DND-41 (cell line): Measurements from ENCODE around the gene KCNG2.

Source experiments
- ATAC-seq: fragments of 200-7000 bp; cut with Tn5 transposase; 3 replicates; pipeline ENCODE4 v1.9.1; 2021; ENCODE audit warnings: low read depth; ENCODE audit not compliant: insufficient read depth
- DNase-seq: peaks from one replicate; pipeline ENCODE4 v3.0.0-alpha.2; 2020
- H2AFZ ChIP-seq: 2 replicates; pipeline ENCODE4 v1.6.0; 2012; ENCODE audit warnings: low read depth, low read length
- H3K27ac ChIP-seq: 2 replicates; pipeline ENCODE4 v1.5.1; 2012; ENCODE audit warnings: low read length, inconsistent platforms
- H3K27me3 ChIP-seq: fragments of 200-600 bp; sonication (generic); 2 replicates; pipeline ENCODE4 v1.6.0; 2012; ENCODE audit warnings: low read length, mild to moderate bottlenecking, inconsistent platforms; ENCODE audit not compliant: insufficient read depth, poor library complexity
- H3K36me3 ChIP-seq: 2 replicates; pipeline ENCODE4 v1.5.1; 2012; ENCODE audit warnings: low read length, inconsistent platforms; ENCODE audit not compliant: insufficient read depth
- H3K4me1 ChIP-seq: 2 replicates; pipeline ENCODE4 v1.5.1; 2012; ENCODE audit warnings: mild to moderate bottlenecking, low read length; ENCODE audit not compliant: insufficient read depth
- H3K4me2 ChIP-seq: 2 replicates; pipeline ENCODE4 v1.6.0; 2012; ENCODE audit warnings: mild to moderate bottlenecking, moderate library complexity, low read length, inconsistent platforms; ENCODE audit not compliant: insufficient read depth
- H3K4me3 ChIP-seq, 2 experiments: fragments of 200-600 bp in 1 of 2; shearing (Covaris generic) in 1 of 2; 2 replicates each; pipeline ENCODE4 v1.5.1; 2012 to 2016; ENCODE audit warnings: inconsistent platforms in 2 of 2, low read length in 2 of 2, mild to moderate bottlenecking in 2 of 2, low read depth in 1 of 2, moderate library complexity in 1 of 2
- H3K79me2 ChIP-seq: 2 replicates; pipeline ENCODE4 v1.6.0; 2012; ENCODE audit warnings: low read length, inconsistent platforms; ENCODE audit not compliant: insufficient read depth
- H3K9ac ChIP-seq: 2 replicates; pipeline ENCODE4 v1.6.0; 2012; ENCODE audit warnings: low read depth, mild to moderate bottlenecking, inconsistent platforms, low read length, moderate library complexity
- H3K9me3 ChIP-seq: 2 replicates; pipeline ENCODE4 v1.5.1; 2012; ENCODE audit warnings: low read length, moderate library complexity, mild to moderate bottlenecking, inconsistent platforms; ENCODE audit not compliant: insufficient read depth, severe bottlenecking
- H4K20me1 ChIP-seq: 2 replicates; pipeline ENCODE4 v1.6.0; 2012; ENCODE audit warnings: low read length; ENCODE audit not compliant: insufficient read depth
- EZH2 ChIP-seq: IDR thresholded peaks from 3 replicates; pipeline ENCODE4 v1.6.1; 2012; ENCODE audit warnings: borderline replicate concordance, low read depth, mild to moderate bottlenecking, moderate library complexity, low read length, inconsistent platforms; ENCODE audit not compliant: severe bottlenecking
- TF ChIP-seq, protein P1 (sequence below): IDR thresholded peaks from 2 replicates; pipeline ENCODE4 v1.5.1; 2012; ENCODE audit warnings: borderline replicate concordance, low read length, moderate library complexity, mild to moderate bottlenecking; ENCODE audit not compliant: poor library complexity, severe bottlenecking; ENCODE audit errors: extremely low read depth

The KCNG2 gene

GRCh38 chr18:79825913-79826312 is 28.2 kb downstream of the KCNG2 start:
- Histone ChIP-seq H2AFZ (no peak overlapping the region), H3K9ac (no peak overlapping the region)

DNA sequence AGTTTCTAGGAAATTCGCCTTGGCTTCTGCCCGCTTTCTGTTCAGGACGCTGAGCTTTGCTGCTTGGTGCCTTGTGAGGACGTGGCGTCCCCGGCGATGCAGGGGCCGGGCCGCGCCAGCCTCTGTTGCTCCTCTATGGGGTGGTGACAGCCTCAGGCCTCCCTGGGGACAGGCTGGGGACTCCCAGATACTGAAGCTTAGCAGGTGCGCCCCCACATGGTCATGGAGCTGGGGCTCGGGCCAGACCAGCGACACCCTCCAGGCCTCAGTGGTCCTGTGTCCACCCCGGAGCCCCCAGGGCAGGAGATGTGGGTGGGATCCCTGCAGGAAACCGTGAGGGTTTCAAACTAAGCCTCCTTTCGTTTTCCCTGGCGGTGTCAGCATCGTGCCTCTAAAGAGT is 29.2 kb downstream of the KCNG2 start:
- DNase-seq (no peak), ATAC-seq (no peak)
- Histone ChIP-seq H3K36me3 (no peaks in the 10 kb centered on the region), H3K9ac (no peak overlapping the region), H3K79me2 (no peaks in the 10 kb centered on the region), H3K4me2 (no peak overlapping the region), H3K4me1 (peaks cover 16% of the 10 kb centered on the region), H3K27ac (no peak overlapping the region), H4K20me1 (no peaks in the 10 kb centered on the region; the same call in 1 of the 2 replicates), H3K4me3 (no peak overlapping the region), H3K27me3 (no peaks in the 10 kb centered on the region), H2AFZ (no peak overlapping the region), H3K9me3 (no peaks in the 10 kb centered on the region)
- TF ChIP-seq, protein P1, sequence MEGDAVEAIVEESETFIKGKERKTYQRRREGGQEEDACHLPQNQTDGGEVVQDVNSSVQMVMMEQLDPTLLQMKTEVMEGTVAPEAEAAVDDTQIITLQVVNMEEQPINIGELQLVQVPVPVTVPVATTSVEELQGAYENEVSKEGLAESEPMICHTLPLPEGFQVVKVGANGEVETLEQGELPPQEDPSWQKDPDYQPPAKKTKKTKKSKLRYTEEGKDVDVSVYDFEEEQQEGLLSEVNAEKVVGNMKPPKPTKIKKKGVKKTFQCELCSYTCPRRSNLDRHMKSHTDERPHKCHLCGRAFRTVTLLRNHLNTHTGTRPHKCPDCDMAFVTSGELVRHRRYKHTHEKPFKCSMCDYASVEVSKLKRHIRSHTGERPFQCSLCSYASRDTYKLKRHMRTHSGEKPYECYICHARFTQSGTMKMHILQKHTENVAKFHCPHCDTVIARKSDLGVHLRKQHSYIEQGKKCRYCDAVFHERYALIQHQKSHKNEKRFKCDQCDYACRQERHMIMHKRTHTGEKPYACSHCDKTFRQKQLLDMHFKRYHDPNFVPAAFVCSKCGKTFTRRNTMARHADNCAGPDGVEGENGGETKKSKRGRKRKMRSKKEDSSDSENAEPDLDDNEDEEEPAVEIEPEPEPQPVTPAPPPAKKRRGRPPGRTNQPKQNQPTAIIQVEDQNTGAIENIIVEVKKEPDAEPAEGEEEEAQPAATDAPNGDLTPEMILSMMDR: peak; percentile 13
- TF ChIP-seq EZH2: no peak

More at GRCh38 chr18:79825913-79826312, 28.2 kb downstream of the KCNG2 start:
- Histone ChIP-seq H3K4me3 (no peak overlapping the region), H3K9me3 (no peaks in the 10 kb centered on the region), H3K4me1 (peaks cover 16% of the 10 kb centered on the region), H4K20me1 (no peaks in the 10 kb centered on the region; the same call in 1 of the 2 replicates), H3K36me3 (no peaks in the 10 kb centered on the region), H3K4me2 (no peak overlapping the region), H3K79me2 (no peaks in the 10 kb centered on the region), H3K27me3 (no peaks in the 10 kb centered on the region), H3K27ac (0 out of 2 replicates have a peak overlapping the region, but pooled peaks have one; percentile 16)
- no peak for ATAC-seq
- TF ChIP-seq, protein P1: no peak
- no peak for TF ChIP-seq EZH2
- DNase-seq: no peak

- no peak for DNase-seq
- Histone ChIP-seq H3K27ac (no peak overlapping the region), H3K4me1 (peaks cover 16% of the 10 kb centered on the region), H3K4me3 (no peak overlapping the region), H3K36me3 (no peaks in the 10 kb centered on the region), H3K9ac (no peak overlapping the region), H2AFZ (no peak overlapping the region), H3K79me2 (no peaks in the 10 kb centered on the region), H3K27me3 (no peaks in the 10 kb centered on the region), H3K4me2 (no peak overlapping the region), H3K9me3 (no peaks in the 10 kb centered on the region), H4K20me1 (no peaks in the 10 kb centered on the region; the same call in 1 of the 2 replicates)
- TF ChIP-seq EZH2: no peak
- TF ChIP-seq, protein P1: no peak
- ATAC-seq: no peak
Observed at GRCh38 chr18:79828258-79828657, 30.5 kb downstream of the KCNG2 start.
